Nucleus accumbens (tissue), 56 donors: ENCODE data around the gene GJC1.
A peak's percentile ranks its signal among the peaks of the same experiment; 100 is the strongest.
"Not testable (repeated sequence)": the region's sequence is repeated elsewhere in the genome, so short reads cannot be mapped to it uniquely, and the experiment has no call there.

Source experiments
- DNase-seq, 56 donors: peaks; one replicate each; lab custom pipeline; 2025; lab: John Stamatoyannopoulos, UW

GJC1 gene

GRCh38 chr17:44847586-44847985 is 17.5 kb upstream of the GJC1 start, which contains the start of gene HIGD1B:
Gene HIGD1B (plus strand): TSS chr17:44847883. CDS start chr17:44848153, 270 bp downstream.
- no peak for DNase-seq

GRCh38 chr17:44846206-44846605 is 16.1 kb upstream of the GJC1 start:
- DNase-seq = no peak

DNA sequence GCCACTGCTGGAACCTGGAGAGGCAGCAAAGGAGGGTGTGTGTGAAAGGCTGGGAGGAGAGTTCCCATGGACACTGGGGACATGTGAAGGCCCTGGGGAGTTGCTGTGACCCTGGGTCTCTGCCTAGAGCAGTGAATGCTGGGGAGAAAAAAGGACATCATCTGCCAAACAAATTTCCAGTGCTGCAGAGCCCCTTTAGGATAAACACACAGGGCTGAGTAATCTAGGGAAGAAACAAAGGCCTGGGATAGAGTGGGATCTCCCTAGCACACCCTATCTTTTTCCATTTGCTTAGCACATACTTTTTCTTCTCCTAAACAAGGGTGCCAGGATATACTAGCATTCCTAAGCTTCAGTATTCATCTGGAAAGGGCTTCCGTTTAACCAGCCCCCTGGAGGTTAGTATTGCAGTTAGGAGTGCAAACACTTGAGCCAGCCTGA is 14.3 kb upstream of the GJC1 start:
- DNase-seq = no peak

- no peak for DNase-seq
Observed at GRCh38 chr17:44842748-44843147, 12.7 kb upstream of the GJC1 start.

DNA sequence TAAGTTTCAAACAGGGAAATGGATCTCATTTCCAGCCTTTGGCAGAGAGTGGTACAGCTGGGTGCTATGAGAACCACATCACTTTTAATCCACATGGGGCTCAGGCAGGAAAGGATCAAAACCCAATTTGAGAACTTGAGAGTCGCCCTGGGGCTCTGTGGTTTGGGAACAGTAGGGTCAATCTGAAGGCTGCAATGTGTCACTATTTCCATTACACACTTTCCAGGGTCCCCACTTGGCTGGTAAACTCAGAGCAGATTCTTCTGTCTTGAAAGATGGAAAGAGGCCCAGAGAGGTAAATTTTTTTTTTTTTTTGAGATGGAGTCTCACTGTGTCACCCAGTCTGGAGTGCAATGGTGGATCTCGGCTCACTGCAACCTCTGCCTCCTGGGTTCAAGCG is 10.8 kb upstream of the GJC1 start:
- DNase-seq = no peak

- no peak for DNase-seq
Observed at GRCh38 chr17:44840274-44840673, 10.2 kb upstream of the GJC1 start.

DNA sequence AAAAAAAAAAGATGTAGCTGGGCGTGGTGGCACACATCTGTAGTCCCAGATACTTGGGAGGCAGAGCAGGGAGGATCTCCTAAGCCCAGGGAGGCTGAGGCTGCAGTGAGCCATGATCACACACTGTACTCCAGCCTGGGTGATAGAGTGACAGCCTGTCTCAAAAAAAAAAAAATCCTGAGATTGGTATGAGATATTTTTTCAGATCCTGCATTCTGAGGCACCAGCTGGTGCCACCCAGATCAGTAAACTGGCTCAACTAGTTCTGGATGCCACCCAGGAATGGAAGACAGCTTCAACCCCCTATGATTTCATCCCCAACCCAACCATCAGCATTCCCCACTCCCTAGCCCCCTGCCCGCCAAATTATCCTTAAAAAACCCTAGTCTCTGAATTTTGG is 7.1 kb upstream of the GJC1 start:
- DNase-seq = no peak

- DNase-seq = no peak
Observed at GRCh38 chr17:44832805-44833204, 2.7 kb upstream of the GJC1 start.

GRCh38 chr17:44831371-44831770 is 1.3 kb upstream of the GJC1 start:
- DNase-seq = no peak

DNA sequence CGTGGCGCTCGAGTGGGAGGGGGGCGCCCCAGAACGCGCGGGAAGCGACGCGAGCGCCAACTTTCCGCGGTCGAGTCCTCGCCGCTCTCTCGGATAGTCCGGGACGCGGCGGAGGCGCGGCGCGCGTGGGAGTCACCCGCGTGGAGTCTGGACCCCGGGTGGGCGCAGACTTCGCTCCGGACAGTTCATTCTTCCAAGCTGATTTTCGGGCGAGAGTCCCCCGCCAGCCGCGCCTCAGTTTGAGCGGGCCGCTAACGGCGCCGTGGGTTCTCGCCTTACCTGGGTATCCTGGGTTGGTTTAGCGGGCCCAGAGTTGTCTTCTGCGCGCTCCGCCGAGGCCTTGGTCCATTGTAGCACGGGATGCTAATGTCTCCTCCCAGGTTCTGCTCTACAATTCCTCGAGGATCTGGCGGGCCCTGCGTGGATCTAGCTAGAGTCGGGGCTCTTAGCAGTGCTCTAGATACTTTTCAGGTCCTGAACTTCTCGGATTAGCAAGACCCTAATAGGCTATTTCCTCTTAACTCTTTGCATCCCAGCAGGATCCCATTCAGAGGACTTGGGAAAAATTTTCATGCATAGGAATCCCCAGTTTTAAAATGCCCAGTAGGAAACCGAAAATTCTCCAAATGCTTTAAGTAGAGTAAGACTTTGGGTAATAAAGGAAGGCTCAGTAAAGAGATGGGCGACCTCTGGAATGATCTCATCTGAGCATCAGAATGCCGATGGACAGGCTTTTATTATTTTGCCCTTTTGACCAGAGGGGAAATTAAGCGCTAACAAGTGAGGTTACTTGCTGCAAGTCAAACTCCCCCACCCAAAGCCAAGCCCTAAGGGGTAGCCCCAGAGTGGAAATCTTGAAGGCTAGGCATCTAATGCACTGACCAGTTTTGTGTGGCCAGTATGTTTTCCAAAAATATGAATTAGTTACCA is 537 bp upstream of the GJC1 start:
- DNase-seq = peak in 2 of 56 donors; percentile 2 to 56

GRCh38 chr17:44828919-44829522 is 1.1 kb downstream of the GJC1 start:
- DNase-seq = no peak

GRCh38 chr17:44827863-44828262 is 2.2 kb downstream of the GJC1 start:
- DNase-seq = no peak

DNA sequence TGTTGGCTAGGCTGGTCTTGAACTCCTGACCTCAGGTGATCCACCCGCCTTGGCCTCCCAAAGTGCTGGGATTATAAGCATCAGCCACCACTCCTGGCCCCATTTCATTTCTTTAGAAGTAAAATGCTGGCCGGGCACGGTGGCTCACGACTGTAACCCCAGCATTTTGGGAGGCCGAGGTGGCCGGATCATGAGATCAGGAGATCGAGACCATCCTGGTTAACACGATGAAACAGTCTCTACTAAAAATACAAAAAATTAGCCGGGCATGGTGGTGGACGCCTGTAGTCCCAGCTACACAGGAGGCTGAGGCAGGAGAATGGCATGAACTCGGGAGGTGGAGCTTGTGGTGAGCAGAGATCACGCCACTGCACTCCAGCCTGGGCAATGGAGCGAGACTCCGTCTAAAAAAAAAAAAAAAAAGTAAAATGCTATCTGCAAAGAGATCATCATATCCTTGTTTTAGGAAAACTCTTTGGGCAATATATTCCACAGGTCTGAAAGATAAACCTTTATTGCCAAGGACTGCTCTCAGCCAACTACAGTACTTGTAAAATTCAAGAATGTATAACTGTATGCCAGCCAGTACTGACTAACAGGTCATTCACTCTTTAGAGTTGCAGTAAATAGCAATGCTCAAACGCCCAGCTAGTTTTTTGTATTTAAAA is 3.8 kb downstream of the GJC1 start:
- no peak for DNase-seq

DNA sequence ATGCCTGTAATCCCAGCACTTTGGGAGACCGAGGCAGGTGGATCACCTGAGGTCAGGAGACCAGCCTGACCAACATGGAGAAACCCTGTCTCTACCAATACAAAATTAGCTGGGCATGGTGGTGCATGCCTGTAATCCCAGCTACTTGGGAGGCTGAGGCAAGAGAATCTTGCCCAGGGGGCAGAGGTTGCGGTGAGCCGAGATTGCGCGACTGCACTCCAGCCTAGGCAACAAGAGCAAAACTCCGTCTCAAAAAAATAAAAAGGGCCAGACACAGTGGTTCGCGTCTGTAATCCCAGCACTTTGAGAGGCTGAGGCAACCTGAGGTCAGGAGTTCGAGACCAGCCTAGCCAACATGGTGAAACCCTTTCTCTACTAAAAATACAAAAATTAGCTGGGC is 4.9 kb downstream of the GJC1 start:
- DNase-seq = not testable (repeated sequence)

DNA sequence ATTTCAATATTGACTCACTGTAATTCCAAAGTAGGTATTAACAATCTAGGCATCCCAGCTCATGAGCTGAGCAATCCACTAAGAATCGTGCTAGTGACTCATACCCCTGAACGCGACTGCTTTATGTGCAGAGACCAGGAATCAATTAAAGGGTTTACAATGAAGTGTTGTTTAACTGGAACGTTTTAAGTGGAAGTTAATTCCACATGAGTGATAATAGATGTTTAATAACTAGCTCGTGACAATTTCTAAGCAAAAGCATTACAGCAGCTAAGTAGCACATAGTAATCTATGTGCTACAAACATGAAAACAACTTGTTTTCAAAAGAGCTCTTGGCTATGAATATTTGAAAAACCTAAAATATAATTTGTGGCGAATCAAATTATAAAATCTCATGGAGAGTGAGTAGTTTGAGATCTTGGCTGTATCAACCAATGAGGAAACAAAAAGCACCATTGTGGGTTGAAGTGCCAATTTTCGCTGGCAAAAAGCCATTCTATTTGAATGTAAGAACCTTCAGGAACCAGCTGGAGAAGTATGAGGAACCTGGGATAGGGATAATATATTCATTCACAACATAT is 9.4 kb downstream of the GJC1 start:
- peak in 3 of 56 donors; percentile 6 to 18 (median 9) for DNase-seq

DNA sequence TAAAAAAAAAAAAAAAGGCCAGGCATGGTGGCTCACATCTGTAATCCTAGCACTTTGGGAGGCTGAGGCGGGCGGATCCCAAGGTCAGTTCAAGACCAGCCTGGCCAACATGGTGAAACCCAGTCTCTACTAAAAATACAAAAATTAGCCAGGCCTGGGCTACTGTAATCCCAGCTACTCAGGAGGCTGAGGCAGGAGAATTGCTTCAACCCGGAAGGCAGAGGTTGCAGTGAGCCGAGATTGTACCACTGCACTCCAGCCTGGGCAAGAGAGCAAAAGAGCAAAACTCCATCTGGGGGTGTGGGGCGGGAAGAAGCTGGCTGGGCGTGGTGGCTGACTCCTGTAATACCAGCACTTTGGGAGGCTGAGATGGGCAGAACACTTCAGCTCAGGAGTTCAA is 11.6 kb downstream of the GJC1 start:
- not testable (repeated sequence) for DNase-seq

DNA sequence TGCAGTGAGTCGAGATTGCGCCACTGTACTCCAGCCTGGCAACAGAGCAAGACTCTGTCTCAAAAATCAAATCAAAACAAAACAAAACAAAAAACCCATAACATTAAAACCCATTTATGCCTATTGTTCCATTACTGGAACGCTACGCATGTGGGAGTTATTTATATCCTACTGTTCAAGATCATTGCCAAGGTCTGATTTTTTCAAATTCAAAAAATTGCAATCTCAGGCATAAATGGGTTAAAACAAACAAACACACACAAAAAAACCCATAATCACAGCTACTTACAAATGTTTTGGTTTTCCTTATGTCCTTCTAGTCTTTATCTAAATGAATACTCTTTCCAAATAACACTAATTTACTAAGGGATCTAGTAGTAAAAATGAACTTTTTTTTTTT is 17.8 kb downstream of the GJC1 start:
- no peak for DNase-seq

DNA sequence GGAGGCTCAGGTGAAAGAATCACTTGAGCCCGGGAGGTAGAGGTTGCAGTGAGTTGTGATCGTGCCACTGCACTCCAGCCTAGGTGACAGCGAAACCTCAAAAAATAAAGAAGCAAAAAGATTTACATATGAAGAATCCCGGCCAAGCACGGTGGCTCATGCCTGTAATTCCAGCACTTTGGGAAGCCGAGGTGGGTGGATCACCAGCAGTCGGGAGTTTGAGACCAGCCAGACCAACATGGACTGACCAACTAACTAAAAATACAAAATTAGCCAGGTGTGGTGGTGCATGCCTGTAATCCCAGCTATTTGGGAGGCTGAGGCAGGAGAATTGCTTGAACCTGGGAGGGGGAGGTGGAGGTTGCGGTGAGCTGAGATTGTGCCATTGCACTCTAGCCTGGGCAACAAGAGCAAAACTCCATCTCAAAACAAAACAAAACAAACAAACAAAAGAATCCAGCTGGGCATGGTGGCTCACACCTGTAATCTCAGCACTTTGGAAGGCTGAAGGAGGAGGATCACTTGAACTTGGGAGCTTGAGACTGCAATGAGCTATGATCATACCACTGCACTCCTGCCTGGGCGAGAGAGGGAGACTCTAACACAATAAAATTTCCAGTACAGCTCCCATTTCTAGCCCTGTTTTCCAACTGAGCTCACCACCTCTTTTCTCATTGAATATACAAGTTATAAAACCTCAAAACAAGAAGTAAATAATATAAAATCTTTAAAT is 21.3 kb downstream of the GJC1 start:
- not testable (repeated sequence) for DNase-seq

GRCh38 chr17:44808156-44808555 is 21.9 kb downstream of the GJC1 start:
- DNase-seq = no peak

DNA sequence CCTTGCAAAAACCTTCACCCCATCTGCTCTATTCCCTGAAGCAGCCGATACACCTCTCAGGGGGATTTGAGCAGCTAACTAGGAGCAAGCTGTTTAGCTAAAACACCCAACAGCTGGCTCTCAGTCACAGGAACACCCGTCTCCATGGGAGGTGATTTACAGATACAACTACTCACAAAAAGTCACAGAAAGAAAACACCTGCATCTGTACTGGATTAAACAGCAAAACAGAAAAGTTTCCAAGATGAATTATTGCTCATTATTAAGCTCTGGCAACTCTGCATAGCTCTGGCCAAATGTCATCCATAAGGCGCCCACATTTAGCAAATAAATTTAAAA is 22.3 kb downstream of the GJC1 start:
- no peak for DNase-seq
